Neural progenitor cell (in vitro differentiated cells): ENCODE measurements around the gene GALNT13.

Experiments used
- CTCF ChIP-seq: fragments of 200-600 bp; sonication (generic); IDR thresholded peaks from 2 replicates; pipeline ENCODE4 v1.5.1; 2017; ENCODE audit warnings: antibody characterized with exemption, mild to moderate bottlenecking
- EZH2 ChIP-seq: fragments of 200-600 bp; sonication (generic); IDR thresholded peaks from 2 replicates; pipeline ENCODE4 v1.6.1; 2017; ENCODE audit warnings: antibody characterized with exemption, mild to moderate bottlenecking, moderate library complexity

DNA sequence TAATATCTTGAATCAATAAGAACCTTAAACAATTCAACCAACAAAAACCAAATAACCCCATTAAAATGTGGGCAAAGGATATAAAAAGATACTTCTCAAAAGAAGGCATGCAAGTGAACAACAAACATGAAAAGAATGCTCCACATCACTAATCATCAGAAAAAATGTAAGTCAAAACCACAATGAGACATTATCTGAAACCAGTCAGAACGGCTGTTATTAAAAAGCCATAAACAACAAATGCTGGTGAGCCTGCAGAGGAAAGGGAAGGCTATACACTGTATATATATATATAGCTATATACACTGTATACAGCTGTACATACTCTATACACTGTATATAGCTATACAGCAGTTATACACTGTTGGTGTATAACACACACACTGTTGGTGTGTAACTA is 47.8 kb upstream of the GALNT13 start:
- no peak for TF ChIP-seq CTCF
- TF ChIP-seq EZH2: no peak
